Measurements from ENCODE around the gene RPS10. TPM values are rescaled to one million over a fixed set of nuclear protein-coding genes. Genes with fewer than 3 reads are reported as not detected.

Gene RPS10
- total and polyA plus RNA-seq, 2 donors (not counting 1 experiment from before 2014, with no cell fraction given), result 1,649 to 2,883 TPM

DNA sequence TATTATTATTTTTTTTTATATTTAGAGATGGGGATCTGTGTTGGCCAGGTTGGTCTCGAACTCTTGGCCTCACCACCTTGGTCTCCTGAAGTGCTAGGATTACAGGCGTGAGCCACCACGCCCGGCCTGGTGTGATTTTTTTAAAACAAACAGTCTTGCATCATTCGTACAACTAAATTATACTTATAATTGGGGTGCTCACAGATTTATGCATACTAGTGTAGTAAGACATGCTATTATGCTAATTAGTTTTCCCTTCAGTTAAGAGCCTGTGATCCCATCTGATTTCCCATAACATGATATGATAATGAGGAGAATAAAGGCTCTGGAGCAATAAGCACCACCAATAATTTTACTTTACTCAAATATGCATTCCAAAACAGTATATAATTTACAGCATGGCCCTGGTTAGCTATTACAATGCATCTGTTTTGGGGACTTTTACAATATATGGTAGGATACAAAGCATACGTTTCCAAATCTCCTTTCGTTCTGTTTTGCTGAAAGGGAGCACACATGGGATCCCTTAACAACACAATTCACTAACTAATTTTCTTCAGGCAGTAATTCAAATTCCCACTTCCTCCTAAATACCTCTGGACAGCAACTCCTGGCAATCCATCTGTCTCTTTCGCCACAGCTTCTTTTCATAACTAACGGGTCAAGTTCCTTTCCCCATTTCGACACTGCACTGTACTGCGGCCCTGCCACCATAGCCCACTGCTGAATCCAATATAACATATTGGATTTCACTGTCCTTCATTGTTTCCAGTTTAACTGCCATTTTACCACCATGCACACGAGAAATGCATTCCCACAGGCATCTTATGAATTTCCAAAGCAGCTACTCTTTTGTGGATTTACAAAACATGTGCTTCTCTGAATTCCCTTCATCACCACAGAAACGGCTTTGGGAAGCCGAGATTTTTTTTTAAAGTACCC is 35.1 kb downstream of the RPS10 start:
- Histone ChIP-seq H2AFZ (ENCODE audit: low read length) (no peak overlapping the region), H3K4me1 (ENCODE audit: control insufficient read depth, extremely low read depth, insufficient read depth, low read length) (peaks cover 3% of the 10 kb centered on the region), H3K4me3 (replicated peaks in 1 of 4; ENCODE audit: control extremely low read depth in 1 of 4, insufficient read depth in 1 of 4, low read depth in 3 of 4, low read length in 4 of 4) (peak overlapping the region; percentile 82 to 96 (median 88)), H3K36me3 (ENCODE audit: control insufficient read depth, insufficient read depth, low read length) (no peaks in the 10 kb centered on the region), H3K4me2 (ENCODE audit: extremely low read depth, insufficient read depth, low read length) (peak overlapping the region; percentile 93), H4K20me1 (ENCODE audit: control insufficient read depth, extremely low read depth, insufficient read depth, low read length) (peaks cover 2% of the 10 kb centered on the region), H3K9me3 (ENCODE audit: control insufficient read depth, insufficient read depth, low read depth, low read length) (no peaks in the 10 kb centered on the region), H3K27ac (ENCODE audit: insufficient read depth, low read length) (peak overlapping the region; percentile 76), H3K27me3 (ENCODE audit: control insufficient read depth, insufficient read depth, low read length) (no peaks in the 10 kb centered on the region), H3K9ac (ENCODE audit: insufficient read depth, low read length) (peak overlapping the region; percentile 78), H3K79me2 (ENCODE audit: control insufficient read depth, insufficient read depth, low read length) (peaks cover 58% of the 10 kb centered on the region)
- TF ChIP-seq, protein P1, sequence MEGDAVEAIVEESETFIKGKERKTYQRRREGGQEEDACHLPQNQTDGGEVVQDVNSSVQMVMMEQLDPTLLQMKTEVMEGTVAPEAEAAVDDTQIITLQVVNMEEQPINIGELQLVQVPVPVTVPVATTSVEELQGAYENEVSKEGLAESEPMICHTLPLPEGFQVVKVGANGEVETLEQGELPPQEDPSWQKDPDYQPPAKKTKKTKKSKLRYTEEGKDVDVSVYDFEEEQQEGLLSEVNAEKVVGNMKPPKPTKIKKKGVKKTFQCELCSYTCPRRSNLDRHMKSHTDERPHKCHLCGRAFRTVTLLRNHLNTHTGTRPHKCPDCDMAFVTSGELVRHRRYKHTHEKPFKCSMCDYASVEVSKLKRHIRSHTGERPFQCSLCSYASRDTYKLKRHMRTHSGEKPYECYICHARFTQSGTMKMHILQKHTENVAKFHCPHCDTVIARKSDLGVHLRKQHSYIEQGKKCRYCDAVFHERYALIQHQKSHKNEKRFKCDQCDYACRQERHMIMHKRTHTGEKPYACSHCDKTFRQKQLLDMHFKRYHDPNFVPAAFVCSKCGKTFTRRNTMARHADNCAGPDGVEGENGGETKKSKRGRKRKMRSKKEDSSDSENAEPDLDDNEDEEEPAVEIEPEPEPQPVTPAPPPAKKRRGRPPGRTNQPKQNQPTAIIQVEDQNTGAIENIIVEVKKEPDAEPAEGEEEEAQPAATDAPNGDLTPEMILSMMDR (conservative IDR thresholded peaks at IDR 0.05 in 1 of 2, IDR thresholded peaks at IDR 0.05 in 1 of 2; ENCODE audit: low read depth in 1 of 2, low read length in 2 of 2), result no peak
- TF ChIP-seq EZH2 (IDR thresholded peaks at IDR 0.05; ENCODE audit: low read length, missing control alignments), result no peak
- DNase-seq (ENCODE audit: low read depth in 2 of 2), result peak; percentile 75 to 81

DNA sequence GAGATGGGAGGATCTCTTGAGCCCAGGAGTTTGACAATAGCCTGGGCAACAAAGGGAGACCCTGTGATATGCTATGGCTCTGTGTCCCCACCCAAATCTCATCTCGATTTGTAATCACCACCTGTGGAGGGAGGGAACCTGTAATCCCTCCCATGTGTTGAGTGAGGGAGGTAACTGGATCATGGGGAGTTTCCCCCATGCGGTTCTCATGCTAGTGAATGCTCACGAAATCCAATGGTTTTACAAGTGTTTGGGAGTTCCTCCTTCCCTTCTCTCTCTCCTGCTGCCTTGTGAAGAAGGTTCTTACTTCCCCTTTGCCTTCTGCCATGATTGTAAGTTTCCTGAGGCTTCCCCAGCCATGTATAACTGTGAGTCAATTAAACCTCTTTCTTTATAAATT is 36.8 kb downstream of the RPS10 start:
- DNase-seq (ENCODE audit: low read depth in 2 of 2), result no peak
- Histone ChIP-seq H3K27me3 (ENCODE audit: control insufficient read depth, insufficient read depth, low read length) (no peaks in the 10 kb centered on the region), H3K36me3 (ENCODE audit: control insufficient read depth, insufficient read depth, low read length) (no peaks in the 10 kb centered on the region), H3K27ac (ENCODE audit: insufficient read depth, low read length) (no peak overlapping the region), H3K4me2 (ENCODE audit: extremely low read depth, insufficient read depth, low read length) (no peak overlapping the region), H3K79me2 (ENCODE audit: control insufficient read depth, insufficient read depth, low read length) (peaks cover 69% of the 10 kb centered on the region), H3K9ac (ENCODE audit: insufficient read depth, low read length) (no peak overlapping the region), H3K4me3 (replicated peaks in 1 of 4; ENCODE audit: control extremely low read depth in 1 of 4, insufficient read depth in 1 of 4, low read depth in 3 of 4, low read length in 4 of 4) (no peak overlapping the region), H3K4me1 (ENCODE audit: control insufficient read depth, extremely low read depth, insufficient read depth, low read length) (peaks cover 3% of the 10 kb centered on the region), H4K20me1 (ENCODE audit: control insufficient read depth, extremely low read depth, insufficient read depth, low read length) (peaks cover 2% of the 10 kb centered on the region), H2AFZ (ENCODE audit: low read length) (no peak overlapping the region), H3K9me3 (ENCODE audit: control insufficient read depth, insufficient read depth, low read depth, low read length) (no peaks in the 10 kb centered on the region)
- TF ChIP-seq, protein P1 (conservative IDR thresholded peaks at IDR 0.05 in 1 of 2, IDR thresholded peaks at IDR 0.05 in 1 of 2; ENCODE audit: low read depth in 1 of 2, low read length in 2 of 2), result no peak
- no peak for TF ChIP-seq EZH2 (IDR thresholded peaks at IDR 0.05; ENCODE audit: low read length, missing control alignments)

DNA sequence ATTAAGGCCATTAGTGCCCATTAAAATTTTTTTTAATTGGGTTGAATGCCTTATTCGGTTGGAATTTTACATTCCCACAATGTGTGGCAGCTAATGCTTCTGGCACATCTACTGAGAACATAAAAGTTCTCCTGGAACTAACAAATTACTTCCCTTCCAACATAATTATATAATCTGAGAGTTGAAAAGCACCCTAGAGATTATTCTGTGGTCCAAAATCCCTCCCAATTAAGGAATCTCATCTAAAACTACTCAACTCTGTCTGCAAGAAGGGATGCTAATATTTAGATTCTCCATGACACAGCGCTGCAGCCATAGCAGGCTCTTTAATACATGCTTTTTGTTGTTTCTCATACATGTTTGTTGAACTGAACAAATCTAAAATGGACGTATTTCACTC is 37.4 kb downstream of the RPS10 start:
- H3K4me1 ChIP-seq (ENCODE audit: control insufficient read depth, extremely low read depth, insufficient read depth, low read length), result peaks cover 6% of the 10 kb centered on the region
- H3K36me3 ChIP-seq (ENCODE audit: control insufficient read depth, insufficient read depth, low read length), result no peaks in the 10 kb centered on the region
- H2AFZ ChIP-seq (ENCODE audit: low read length), result no peak overlapping the region
- peaks cover 72% of the 10 kb centered on the region for H3K79me2 ChIP-seq (ENCODE audit: control insufficient read depth, insufficient read depth, low read length)
- no peak for DNase-seq (ENCODE audit: low read depth in 2 of 2)
- H3K9ac ChIP-seq (ENCODE audit: insufficient read depth, low read length), result no peak overlapping the region
- H4K20me1 ChIP-seq (ENCODE audit: control insufficient read depth, extremely low read depth, insufficient read depth, low read length), result peaks cover 2% of the 10 kb centered on the region
- H3K4me3 ChIP-seq (replicated peaks in 1 of 4; ENCODE audit: control extremely low read depth in 1 of 4, insufficient read depth in 1 of 4, low read depth in 3 of 4, low read length in 4 of 4), result no peak overlapping the region
- H3K27me3 ChIP-seq (ENCODE audit: control insufficient read depth, insufficient read depth, low read length), result no peaks in the 10 kb centered on the region
- H3K9me3 ChIP-seq (ENCODE audit: control insufficient read depth, insufficient read depth, low read depth, low read length), result no peaks in the 10 kb centered on the region
- TF ChIP-seq, protein P1 (conservative IDR thresholded peaks at IDR 0.05 in 1 of 2, IDR thresholded peaks at IDR 0.05 in 1 of 2; ENCODE audit: low read depth in 1 of 2, low read length in 2 of 2), result no peak
- no peak for TF ChIP-seq EZH2 (IDR thresholded peaks at IDR 0.05; ENCODE audit: low read length, missing control alignments)
- no peak overlapping the region for H3K4me2 ChIP-seq (ENCODE audit: extremely low read depth, insufficient read depth, low read length)
- H3K27ac ChIP-seq (ENCODE audit: insufficient read depth, low read length), result no peak overlapping the region

Measured in fibroblast of lung (primary cell).